GM12878 (cell line): ENCODE results near the gene DNMT3L. TPM values are rescaled to one million over a fixed set of nuclear protein-coding genes. Genes with fewer than 3 reads are reported as not detected.

ENCODE experiments used
- ATAC-seq: fragments of 200-7000 bp; cut with Tn5 transposase; 3 replicates; pipeline ENCODE4 v1.9.1; 2020; ENCODE audit warnings: mild to moderate bottlenecking, moderate library complexity
- BruUV-seq: library from RNA; stranded (reverse); fragments of 400-500 nt; replicated peaks from 2 replicates; lab custom pipeline; 2021; lab: Mats Ljungman, UMichigan
- CTCF ChIA-PET: fragments of 300-600 bp; sonication (Branson Sonifier 250); formaldehyde crosslinking; extraction: SDS; loops from one replicate; lab custom pipeline; 2021; ENCODE audit warnings: inconsistent platforms; lab: Yijun Ruan, JAX
- POLR2A ChIA-PET: fragments of 350-600 bp; formaldehyde crosslinking; extraction: SDS; loops from one replicate; lab custom pipeline; 2021; ENCODE audit warnings: inconsistent platforms; lab: Charles Lee
- RAD21 ChIA-PET: fragments of 300-600 bp; sonication (Branson Sonifier 250); formaldehyde crosslinking; loops from one replicate; lab custom pipeline; 2023; ENCODE audit warnings: antibody characterized with exemption; ENCODE audit not compliant: unreplicated experiment; lab: Charles Lee
- SMC1A ChIA-PET: fragments of 300-600 bp; sonication (Branson Sonifier 250); formaldehyde crosslinking; loops from one replicate; lab custom pipeline; 2023; ENCODE audit not compliant: unreplicated experiment, uncharacterized antibody; lab: Charles Lee
- DNase-seq: peaks from one replicate; pipeline ENCODE4 v3.0.0-alpha.2; 2011; ENCODE audit warnings: low read depth, low spot score
- FAIRE-seq: peaks from 3 replicates; lab custom pipeline; 2011; peaks lifted over from hg19 to GRCh38; lab: Jason Lieb, UNC
- H2AFZ ChIP-seq: 2 replicates; pipeline ENCODE4 v1.6.0; 2011; ENCODE audit warnings: low read depth, low read length, control low read depth; ENCODE audit not compliant: control insufficient read depth
- H3K27ac ChIP-seq: 2 replicates; pipeline ENCODE4 v1.5.1; 2011; ENCODE audit warnings: control low read depth; ENCODE audit not compliant: control insufficient read depth, insufficient read depth
- H3K27me3 ChIP-seq, 2 experiments: replicated peaks in 1 of 2; 2 replicates each; pipeline versions ENCODE4 v1.6.0 to v1.6.1; 2011; ENCODE audit warnings: low read length in 1 of 2; ENCODE audit not compliant: control insufficient read depth in 2 of 2, insufficient read depth in 2 of 2
- H3K36me3 ChIP-seq, 2 experiments: 2 replicates each; pipeline ENCODE4 v1.5.1; 2011; ENCODE audit warnings: low read length in 1 of 2; ENCODE audit not compliant: control insufficient read depth in 2 of 2, insufficient read depth in 2 of 2
- H3K4me1 ChIP-seq: 2 replicates; pipeline ENCODE4 v1.6.1; 2011; ENCODE audit warnings: mild to moderate bottlenecking, low read length, moderate library complexity, mixed read lengths; ENCODE audit not compliant: control insufficient read depth, insufficient read depth
- H3K4me2 ChIP-seq: 2 replicates; pipeline ENCODE4 v1.6.0; 2011; ENCODE audit warnings: control low read depth; ENCODE audit not compliant: control insufficient read depth, insufficient read depth
- H3K4me3 ChIP-seq: fragments of 200-600 bp; sonication (generic); 2 replicates; pipeline ENCODE4 v1.5.1; 2016
- H3K79me2 ChIP-seq: 2 replicates; pipeline ENCODE4 v1.6.0; 2011; ENCODE audit warnings: low read length; ENCODE audit not compliant: control insufficient read depth, insufficient read depth
- H3K9ac ChIP-seq: 2 replicates; pipeline ENCODE4 v1.8.0; 2011; ENCODE audit warnings: low read length, control low read depth, mixed read lengths; ENCODE audit not compliant: control insufficient read depth, insufficient read depth
- H3K9me3 ChIP-seq: replicated peaks from 3 replicates; pipeline ENCODE4 v1.5.1; 2011; ENCODE audit warnings: mild to moderate bottlenecking, low read length; ENCODE audit not compliant: control insufficient read depth, insufficient read depth
- H4K20me1 ChIP-seq: 2 replicates; pipeline ENCODE4 v1.6.0; 2011; ENCODE audit not compliant: control insufficient read depth, insufficient read depth
- ATF3 ChIP-seq: IDR thresholded peaks from 2 replicates; pipeline ENCODE4 v1.6.1; 2011; ENCODE audit warnings: low read depth, mild to moderate bottlenecking, low read length, moderate library complexity, borderline replicate concordance; ENCODE audit errors: extremely low read depth
- BCL3 ChIP-seq: IDR thresholded peaks from 2 replicates; pipeline ENCODE4 v1.6.1; 2011; ENCODE audit warnings: borderline replicate concordance, low read depth, mild to moderate bottlenecking, moderate library complexity, low read length; ENCODE audit not compliant: insufficient read depth, poor library complexity, severe bottlenecking
- CHD4 ChIP-seq: fragments of 200-600 bp; sonication (generic); IDR thresholded peaks from 2 replicates; pipeline ENCODE4 v1.6.1; 2016; ENCODE audit warnings: mild to moderate bottlenecking
- KLF5 ChIP-seq: fragments of 450-650 bp; IDR thresholded peaks from 2 replicates; pipeline ENCODE4 v1.6.1; 2014; ENCODE audit warnings: mild to moderate bottlenecking; ENCODE audit not compliant: partially characterized antibody
- NRF1 ChIP-seq: conservative IDR thresholded peaks from 2 replicates; pipeline ENCODE4 v1.6.1; 2011; ENCODE audit warnings: mild to moderate bottlenecking, low read depth, low read length, improper control_type of control experiment
- RBBP5 ChIP-seq: fragments of 200-600 bp; sonication (generic); conservative IDR thresholded peaks from 2 replicates; pipeline ENCODE4 v1.6.1; 2016
- SIX5 ChIP-seq: IDR thresholded peaks from 2 replicates; pipeline ENCODE4 v1.6.1; 2011; ENCODE audit warnings: mild to moderate bottlenecking, low read depth, low read length, moderate library complexity; ENCODE audit not compliant: severe bottlenecking
- SREBF2 ChIP-seq: IDR thresholded peaks from 2 replicates; pipeline ENCODE4 v1.6.1; 2012; ENCODE audit warnings: mild to moderate bottlenecking, low read length
- SUZ12 ChIP-seq: fragments of 200-600 bp; sonication (generic); IDR thresholded peaks from one replicate; pipeline ENCODE4 v1.6.1; 2018; ENCODE audit warnings: antibody characterized with exemption, mild to moderate bottlenecking; ENCODE audit not compliant: unreplicated experiment
- WRNIP1 ChIP-seq: IDR thresholded peaks from 2 replicates; pipeline ENCODE4 v1.6.1; 2011; ENCODE audit warnings: low read depth, low read length, improper control_type of control experiment, borderline replicate concordance
- ZNF622 ChIP-seq: fragments of 450-650 bp; IDR thresholded peaks from 2 replicates; pipeline ENCODE4 v1.6.1; 2017; ENCODE audit warnings: mild to moderate bottlenecking, inconsistent platforms
- WGBS: methylation state at CpG from one replicate; pipeline ENCODE4 v1.1.6; 2016; ENCODE audit warnings: low lambda C conversion rate; ENCODE audit not compliant: insufficient replicate concordance, insufficient coverage; ENCODE audit errors: missing lambda C conversion rate; 5-methylcytosine and 5-hydroxymethylcytosine counted together
- in situ Hi-C: fragments of 300-500 bp; cut with MboI; formaldehyde crosslinking; loops from 9 replicates; pipeline ENCODE4 v1.14.3; 2018; ENCODE audit warnings: mixed read lengths
- intact Hi-C: fragments of 100-400 bp; cut with micrococcal nuclease; formaldehyde crosslinking; loops from one replicate; pipeline ENCODE4 v1.14.2; 2022; ENCODE audit not compliant: unreplicated experiment
- polyA plus RNA-seq, 11 experiments: library from polyadenylated mRNA; depleted of rRNA in 4 of 11; unstranded in 6 of 11; stranded (reverse) in 5 of 11; fragments of >200 nt; fragmentation: Nextera tagmentation in 4 of 11; fragmentation: Illumina TruSeq in 1 of 11; extraction: Ambion mirVana in 4 of 11; extraction: Trizol in 1 of 11; gene quantifications; 1 replicate in 1 of 11; 2 replicates in 10 of 11; pipeline versions ENCODE4 v1.2.1 to v1.2.3, GENCODE V29; 2011 to 2016; ENCODE audit warnings: inconsistent platforms in 2 of 11, missing spikeins in 2 of 11, low read depth in 1 of 11
- total RNA-seq, 4 experiments: library from RNA; depleted of rRNA in 3 of 4; stranded (reverse); fragments of >200 nt in 3 of 4; fragmentation: Illumina TruSeq in 1 of 4; extraction: Trizol in 1 of 4; gene quantifications; 2 replicates each; pipeline versions ENCODE4 v1.2.1 to v1.2.3, GENCODE V29; 2013 to 2021
- TF ChIP-seq, protein P1 (sequence below): fragments of 450-650 bp; conservative IDR thresholded peaks from 2 replicates; pipeline ENCODE4 v1.6.1; 2017; ENCODE audit warnings: mild to moderate bottlenecking, moderate library complexity

The DNMT3L gene
- total and polyA plus RNA-seq, 10 of the 15 experiments (the other 5 are each of a cell fraction or from before 2014, with no cell fraction given): not detected

GRCh38 chr21:44255511-44255981 lies 6.2 kb downstream of the DNMT3L start:
- Histone ChIP-seq H3K9ac (no peak overlapping the region), H3K27me3 (no peaks in the 10 kb centered on the region; a peak in 1 of 4 replicates), H3K4me1 (no peaks in the 10 kb centered on the region), H4K20me1 (no peaks in the 10 kb centered on the region), H3K36me3 (no peaks in the 10 kb centered on the region), H3K27ac (no peak overlapping the region), H3K4me2 (no peak overlapping the region), H2AFZ (no peak overlapping the region), H3K79me2 (no peaks in the 10 kb centered on the region), H3K9me3 (no peaks in the 10 kb centered on the region), H3K4me3 (no peak overlapping the region)
- DNase-seq (no peak), FAIRE-seq (no peak), ATAC-seq (no peak)
- ChIA-PET CTCF (no interaction called here), RAD21 (no interaction called here), POLR2A (no interaction called here), SMC1A (no interaction called here)
- TF ChIP-seq RBBP5: no peak
- TF ChIP-seq CHD4: no peak
- TF ChIP-seq ATF3: no peak
- no peak for TF ChIP-seq BCL3
- TF ChIP-seq SREBF2: no peak
- no peak for TF ChIP-seq NRF1
- TF ChIP-seq ZNF622: no peak
- no peak for TF ChIP-seq SIX5
- TF ChIP-seq, protein P1, sequence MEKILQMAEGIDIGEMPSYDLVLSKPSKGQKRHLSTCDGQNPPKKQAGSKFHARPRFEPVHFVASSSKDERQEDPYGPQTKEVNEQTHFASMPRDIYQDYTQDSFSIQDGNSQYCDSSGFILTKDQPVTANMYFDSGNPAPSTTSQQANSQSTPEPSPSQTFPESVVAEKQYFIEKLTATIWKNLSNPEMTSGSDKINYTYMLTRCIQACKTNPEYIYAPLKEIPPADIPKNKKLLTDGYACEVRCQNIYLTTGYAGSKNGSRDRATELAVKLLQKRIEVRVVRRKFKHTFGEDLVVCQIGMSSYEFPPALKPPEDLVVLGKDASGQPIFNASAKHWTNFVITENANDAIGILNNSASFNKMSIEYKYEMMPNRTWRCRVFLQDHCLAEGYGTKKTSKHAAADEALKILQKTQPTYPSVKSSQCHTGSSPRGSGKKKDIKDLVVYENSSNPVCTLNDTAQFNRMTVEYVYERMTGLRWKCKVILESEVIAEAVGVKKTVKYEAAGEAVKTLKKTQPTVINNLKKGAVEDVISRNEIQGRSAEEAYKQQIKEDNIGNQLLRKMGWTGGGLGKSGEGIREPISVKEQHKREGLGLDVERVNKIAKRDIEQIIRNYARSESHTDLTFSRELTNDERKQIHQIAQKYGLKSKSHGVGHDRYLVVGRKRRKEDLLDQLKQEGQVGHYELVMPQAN: no peak
- no peak for TF ChIP-seq KLF5
- TF ChIP-seq WRNIP1: no peak
- TF ChIP-seq SUZ12: no peak
- in situ Hi-C loops (no loop called here), intact Hi-C loops (no loop called here)
- 74% methylated on average over 9 of the region's 11 CpGs for WGBS
- no TSS peak for BruUV-seq
